ENCODE results near the gene RSRC1. TPM values are rescaled to one million over a fixed set of nuclear protein-coding genes. Genes with fewer than 3 reads are reported as not detected.

Gene RSRC1
- total and polyA plus RNA-seq, 2 of the 8 experiments (the other 6 are each of a cell fraction or from before 2014, with no cell fraction given): 2.0 to 27.9 TPM

GRCh38 chr3:158273656-158274055, 163.8 kb downstream of the RSRC1 start:
- Histone ChIP-seq H3K79me1 (ENCODE audit: low read depth, low read length) (no peaks in the 10 kb centered on the region), H3K23ac (ENCODE audit: insufficient read length) (no peak overlapping the region), H3K27ac (ENCODE audit: low read depth, low read length) (no peak overlapping the region), H3K18ac (ENCODE audit: extremely low read depth, low read length) (no peak overlapping the region), H3K23me2 (ENCODE audit: low read depth, low read length) (no peaks in the 10 kb centered on the region), H2AFZ (ENCODE audit: low read length) (no peak overlapping the region), H3K27me3 (replicated peaks in 1 of 4; ENCODE audit: control insufficient read depth in 3 of 4, extremely low read depth in 1 of 4, insufficient read depth in 3 of 4, low read length in 3 of 4) (no peaks in the 10 kb centered on the region), H4K91ac (replicated peaks; ENCODE audit: insufficient read length, low read length) (no peak overlapping the region), H2BK15ac (ENCODE audit: low read length) (no peak overlapping the region), H3K9ac (replicated peaks in 1 of 4; ENCODE audit: extremely low read depth in 1 of 4, low read depth in 3 of 4, low read length in 3 of 4) (no peak overlapping the region), H3K4me1 (replicated peaks in 1 of 4; ENCODE audit: control insufficient read depth in 3 of 4, insufficient read depth in 4 of 4, low read length in 3 of 4) (no peaks in the 10 kb centered on the region), H3K79me2 (ENCODE audit: control insufficient read depth in 1 of 2, insufficient read depth in 2 of 2, low read length in 2 of 2) (no peaks in the 10 kb centered on the region), H2BK12ac (ENCODE audit: low read depth, low read length) (no peak overlapping the region), H3K14ac (ENCODE audit: insufficient read length) (no peak overlapping the region), H3K36me3 (ENCODE audit: control insufficient read depth in 2 of 4, insufficient read depth in 4 of 4, low read length in 3 of 4) (no peaks in the 10 kb centered on the region), H4K20me1 (replicated peaks in 1 of 2; ENCODE audit: control insufficient read depth in 1 of 2, insufficient read depth in 2 of 2, low read length in 2 of 2) (no peaks in the 10 kb centered on the region), H3K4me2 (ENCODE audit: insufficient read depth in 1 of 2, low read depth in 2 of 2, low read length in 2 of 2) (no peak overlapping the region), H3K56ac (replicated peaks; ENCODE audit: insufficient read length, low read depth, low read length) (no peak overlapping the region), H4K8ac (ENCODE audit: extremely low read depth, insufficient read depth, low read length) (no peak overlapping the region), H4K5ac (ENCODE audit: insufficient read length, low read depth, low read length) (no peak overlapping the region), H3K9me3 (ENCODE audit: insufficient read depth in 2 of 2, low read depth in 1 of 2, low read length in 1 of 2) (no peaks in the 10 kb centered on the region), H3K4me3 (ENCODE audit: extremely low read depth in 1 of 4, insufficient read depth in 2 of 4, low read depth in 3 of 4, low read length in 4 of 4) (no peak overlapping the region), H3K4ac (replicated peaks; ENCODE audit: insufficient read length, low read depth, low read length) (no peak overlapping the region), H2BK20ac (ENCODE audit: low read length) (no peak overlapping the region), H2BK120ac (replicated peaks; ENCODE audit: low read depth, low read length) (no peak overlapping the region), H2BK5ac (ENCODE audit: low read depth, low read length) (no peak overlapping the region), H2AK5ac (ENCODE audit: low read depth, low read length) (no peak overlapping the region)
- CTCF ChIA-PET (ENCODE audit: partially characterized antibody): no interaction called here
- POLR2A ChIA-PET (ENCODE audit: partially characterized antibody): no interaction called here
- no peak for TF ChIP-seq BRCA1 (IDR thresholded peaks at IDR 0.05; ENCODE audit: low read depth, low read length)
- FAIRE-seq (no peak), DNase-seq (ENCODE audit: low read depth in 1 of 2, low spot score in 2 of 2) (no peak)
- WGBS, 2 experiments (ENCODE audit: extremely low coverage in 1 of 2, insufficient coverage in 1 of 2, insufficient read length in 1 of 2, insufficient replicate concordance in 2 of 2, low coverage in 1 of 2, low lambda C conversion rate in 2 of 2, missing lambda C conversion rate in 1 of 2): 89% methylated on average over 1 of the region's 1 CpG; no CpG with 5 or more reads in 1 of the 2 experiments

All from H1 (cell line).